HG03457 (cell line): ENCODE results near the gene VSIG8.

Experiments used
- ATAC-seq: cut with Tn5 transposase; IDR thresholded peaks from one replicate; pipeline ENCODE4 v1.9.1; 2021; ENCODE audit warnings: moderate number of reproducible peaks; ENCODE audit not compliant: unreplicated experiment

VSIG8 gene

DNA sequence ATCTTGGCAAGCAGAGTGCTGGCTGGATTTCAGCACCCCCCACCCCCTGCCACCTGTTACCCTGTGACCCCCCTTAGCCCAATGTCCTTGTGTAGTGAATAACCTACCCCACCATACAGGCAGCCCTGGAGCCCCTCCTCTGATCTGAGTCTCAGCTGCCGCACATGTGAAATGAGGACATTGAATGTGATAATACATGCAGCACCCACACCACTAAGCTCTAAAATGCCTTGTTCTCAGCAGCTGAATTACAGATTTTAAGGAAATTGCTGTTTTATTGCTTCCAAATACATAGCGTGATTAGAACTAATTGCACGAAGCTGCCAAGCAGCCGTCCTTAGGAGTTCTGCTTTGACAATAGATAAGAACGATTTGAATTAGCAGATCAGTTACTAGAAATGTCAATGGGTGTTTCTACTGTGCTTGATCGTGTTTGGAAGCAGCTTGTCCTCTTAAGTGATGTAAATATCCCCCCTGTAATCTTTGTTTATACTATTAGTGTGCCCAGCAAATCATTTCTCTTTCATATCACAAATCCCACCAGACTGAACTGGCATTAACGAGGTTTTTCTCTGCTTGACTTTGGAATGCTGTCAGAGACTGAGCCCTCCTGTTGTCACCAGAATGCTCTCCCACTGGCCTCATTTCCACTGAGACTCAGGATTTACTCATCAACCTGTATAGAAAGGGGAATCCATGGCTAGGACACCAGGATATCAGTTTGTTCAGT is 30.9 kb downstream of the VSIG8 start:
- ATAC-seq: no peak

DNA sequence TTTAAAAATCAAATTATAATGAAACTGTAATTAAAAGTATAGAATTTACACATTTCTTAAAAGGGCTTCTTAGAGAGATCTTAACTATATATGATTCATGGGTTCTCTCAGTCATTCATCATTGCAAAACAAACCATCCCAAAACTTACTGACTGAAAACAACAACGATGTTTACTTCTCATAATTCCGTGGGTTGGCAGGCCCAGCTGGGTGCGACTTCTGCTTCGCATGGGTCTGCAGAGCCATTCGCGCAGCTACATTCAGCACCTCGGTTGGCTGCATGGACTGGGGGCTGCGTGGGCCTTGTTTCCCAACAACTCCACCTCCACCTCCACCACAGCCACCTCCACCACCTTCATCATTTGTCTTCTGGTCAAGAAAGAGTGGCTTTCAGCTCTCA is 31.7 kb downstream of the VSIG8 start:
- no peak for ATAC-seq

DNA sequence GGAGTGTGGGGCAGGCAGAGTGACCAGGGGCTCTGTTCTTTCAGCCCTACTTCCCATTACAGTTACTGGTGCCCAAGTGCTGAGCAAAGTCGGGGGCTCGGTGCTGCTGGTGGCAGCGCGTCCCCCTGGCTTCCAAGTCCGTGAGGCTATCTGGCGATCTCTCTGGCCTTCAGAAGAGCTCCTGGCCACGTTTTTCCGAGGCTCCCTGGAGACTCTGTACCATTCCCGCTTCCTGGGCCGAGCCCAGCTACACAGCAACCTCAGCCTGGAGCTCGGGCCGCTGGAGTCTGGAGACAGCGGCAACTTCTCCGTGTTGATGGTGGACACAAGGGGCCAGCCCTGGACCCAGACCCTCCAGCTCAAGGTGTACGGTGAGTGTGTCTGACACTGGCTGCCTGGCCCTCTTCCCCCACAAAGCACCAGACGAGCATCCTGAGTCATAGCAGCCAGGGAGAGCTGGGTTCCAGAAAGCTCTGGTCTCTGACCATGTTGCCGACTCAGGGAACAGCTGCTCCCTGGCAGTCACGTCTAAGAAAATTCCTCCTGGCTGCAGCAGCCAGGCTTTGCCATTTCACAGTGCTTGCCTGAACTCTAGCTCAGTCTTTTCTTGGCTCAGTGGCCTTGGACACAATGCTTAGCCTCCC is 32.5 kb downstream of the VSIG8 start:
- no peak for ATAC-seq

DNA sequence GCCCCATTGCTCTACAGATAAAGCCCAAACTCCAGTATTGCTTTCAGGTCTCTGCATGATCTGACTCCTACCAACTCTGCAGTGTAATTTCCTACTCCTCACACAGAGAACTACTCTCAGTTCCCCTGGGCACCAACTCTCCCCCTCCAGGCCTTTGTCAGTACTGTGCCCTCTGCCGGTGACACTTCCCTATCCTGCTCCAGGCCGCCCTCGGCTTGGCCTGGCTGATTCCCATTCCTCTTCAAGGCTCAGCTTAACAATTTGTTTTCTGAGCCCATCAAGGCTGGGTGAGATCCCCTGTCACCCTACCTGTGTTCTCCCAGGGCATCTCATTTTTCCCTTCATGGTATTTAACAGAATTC is 33.2 kb downstream of the VSIG8 start:
- no peak for ATAC-seq

DNA sequence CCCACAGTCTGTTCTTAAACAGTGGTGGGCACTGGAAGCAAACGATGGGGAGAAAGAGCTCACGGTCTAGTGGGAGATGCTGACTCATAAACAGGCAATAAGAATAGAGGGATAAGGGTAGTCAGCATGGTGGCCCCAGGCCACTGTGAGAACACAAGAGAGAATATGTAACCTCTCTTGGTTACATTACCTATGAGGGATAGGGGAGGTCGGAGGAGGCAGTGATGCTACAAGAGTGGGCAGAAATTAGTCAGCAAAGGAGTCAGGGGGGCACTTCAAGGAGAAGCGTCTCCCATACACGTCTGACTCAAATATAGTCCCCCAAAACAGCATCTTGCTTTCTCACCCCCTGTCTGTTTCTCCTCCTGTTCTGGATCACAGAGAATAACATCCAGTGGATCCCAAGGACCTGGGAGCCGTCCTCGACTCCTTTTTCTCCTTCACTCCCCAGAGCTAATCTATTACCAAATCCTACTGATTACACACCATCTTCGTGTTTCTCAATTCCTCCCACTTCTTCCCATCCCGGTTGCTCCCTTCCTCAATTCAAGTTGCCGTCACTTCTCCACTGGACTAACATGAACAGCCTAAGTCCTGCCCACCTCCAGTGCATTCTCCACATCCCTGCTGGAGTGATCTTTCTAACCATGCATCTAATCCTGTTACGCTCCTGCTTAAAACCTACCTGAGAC is 33.7 kb downstream of the VSIG8 start:
- ATAC-seq: no peak

DNA sequence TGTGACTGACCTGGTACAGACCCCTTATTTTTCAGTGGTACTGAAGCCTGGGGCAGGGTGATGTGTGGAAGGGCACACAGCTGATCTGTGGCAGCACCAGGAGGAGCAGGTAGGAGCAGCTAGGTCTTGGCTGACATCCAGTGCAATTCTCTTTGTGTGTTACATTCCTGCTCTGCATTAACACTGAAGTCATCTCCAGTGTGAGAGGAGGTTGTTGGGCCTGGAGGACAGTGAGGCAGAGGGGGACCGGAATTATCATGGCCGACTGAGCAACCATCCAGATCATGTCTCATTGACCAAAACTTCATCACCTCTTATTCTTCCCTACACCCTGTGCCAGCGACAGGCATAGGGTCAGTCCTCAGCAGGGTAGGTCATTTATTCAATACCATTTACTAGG is 34.3 kb downstream of the VSIG8 start:
- ATAC-seq: no peak

DNA sequence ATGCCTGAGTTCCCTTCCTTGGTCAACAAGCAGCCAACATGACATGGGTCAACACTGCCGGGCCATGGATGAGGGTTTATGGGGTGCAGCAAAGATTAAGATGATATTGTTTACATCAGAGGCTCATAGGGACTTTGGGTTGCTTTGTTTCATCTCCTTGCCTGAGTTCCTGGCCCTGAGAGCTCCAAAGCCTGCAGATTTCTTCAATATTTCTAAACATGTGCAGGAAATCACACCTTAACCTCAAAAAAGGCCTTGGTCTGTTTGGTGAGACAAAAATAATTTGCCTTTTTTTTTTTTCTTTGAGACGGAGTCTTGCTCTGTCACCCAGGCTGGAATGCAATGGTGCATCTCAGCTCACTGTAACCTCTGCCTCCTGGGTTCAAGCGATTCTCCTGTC is 34.9 kb downstream of the VSIG8 start:
- ATAC-seq: no peak

DNA sequence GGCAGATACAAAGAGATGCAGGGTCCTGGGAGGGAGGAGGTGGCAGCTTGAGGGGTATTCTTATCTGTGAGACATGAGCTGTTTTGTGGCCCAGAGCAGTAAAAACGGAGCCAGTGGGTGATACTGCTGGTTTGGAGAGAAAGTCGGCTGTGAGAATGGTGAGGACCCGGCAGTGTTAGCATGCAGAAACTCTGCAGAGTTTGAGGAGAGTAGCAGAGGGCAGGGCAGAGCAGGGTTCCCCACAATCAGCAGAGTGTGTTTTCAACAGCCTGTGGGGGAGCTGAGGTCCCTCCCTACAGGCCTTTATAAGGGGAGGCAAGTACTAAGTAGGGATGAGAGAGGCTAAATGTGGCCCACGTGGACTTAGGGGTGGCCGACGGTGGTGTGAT is 35.4 kb downstream of the VSIG8 start:
- no peak for ATAC-seq

DNA sequence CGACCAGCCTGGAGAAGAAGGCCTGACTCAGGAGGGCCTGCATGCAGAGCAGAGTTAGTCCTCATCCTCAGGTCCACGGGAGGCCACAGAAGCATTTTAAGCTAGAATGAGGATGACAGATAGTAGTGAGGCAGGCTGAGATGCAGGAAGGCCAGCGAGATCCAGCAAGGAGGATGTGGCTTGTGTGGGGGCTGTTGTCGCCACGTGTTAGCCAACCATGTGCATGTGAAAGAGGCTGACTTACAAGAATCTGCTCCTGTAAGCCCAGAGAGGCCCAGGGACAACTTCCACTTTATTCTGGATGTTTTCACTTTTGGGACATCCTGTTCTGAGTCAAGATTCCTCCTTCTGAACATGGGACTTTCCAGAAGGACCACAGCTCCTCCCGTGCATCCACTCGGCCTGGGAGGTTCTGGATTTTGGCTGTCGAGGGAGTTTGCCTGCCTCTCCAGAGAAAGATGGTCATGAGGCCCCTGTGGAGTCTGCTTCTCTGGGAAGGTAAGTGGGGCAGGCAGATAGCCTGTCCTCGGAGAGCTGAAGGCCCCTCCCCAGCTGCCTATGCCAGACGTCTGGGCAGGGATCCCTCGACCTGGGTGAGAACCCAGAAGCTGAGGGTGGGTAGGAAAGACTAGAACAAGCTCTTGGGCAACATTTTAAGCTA is 35.9 kb downstream of the VSIG8 start, which contains the start of gene SLAMF8:
SLAMF8 (plus strand) TSS at position 433 of the 661 bp plus-strand sequence; CDS start at position 459, 26 bp downstream.
- peak; percentile 49 for ATAC-seq

DNA sequence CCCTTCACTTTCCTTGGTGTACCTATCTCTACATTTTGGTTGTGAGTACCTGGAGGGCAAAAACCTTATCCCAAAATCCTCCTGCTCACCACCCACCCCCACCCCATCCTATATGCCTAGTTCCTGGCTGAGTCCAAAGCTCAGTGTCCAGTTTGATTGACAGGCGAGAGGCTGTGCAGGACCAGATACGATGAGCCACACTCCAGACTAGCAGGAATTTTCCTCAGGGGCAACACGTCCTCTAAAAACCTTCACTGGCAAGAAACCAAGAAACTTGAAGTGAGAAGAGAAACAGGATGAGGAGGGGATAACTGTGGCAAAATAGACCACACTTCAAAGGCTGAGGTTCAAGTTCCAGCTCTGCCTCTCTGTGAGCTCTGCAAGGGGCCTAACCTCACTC is 36.9 kb downstream of the VSIG8 start:
- ATAC-seq: no peak

DNA sequence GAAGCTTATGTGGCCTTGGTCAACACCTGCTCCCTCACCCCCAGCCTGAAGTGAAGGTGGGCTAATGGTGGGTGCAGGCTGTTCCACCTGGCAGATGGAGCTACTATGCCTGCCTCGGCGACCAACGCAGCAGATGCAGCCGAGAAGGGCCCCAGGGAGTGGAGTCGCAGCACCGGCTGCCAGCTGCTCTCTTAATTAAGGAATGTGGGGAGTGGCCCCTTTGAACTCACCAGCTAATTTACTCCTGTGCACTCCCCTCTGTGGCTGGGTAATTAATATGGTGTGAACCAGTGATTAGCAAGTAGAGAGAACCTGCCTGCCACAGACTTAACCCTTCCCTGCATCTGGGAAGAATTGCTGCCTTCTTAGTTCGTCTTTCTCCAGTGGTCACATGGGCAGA is 39.1 kb downstream of the VSIG8 start:
- ATAC-seq: no peak

DNA sequence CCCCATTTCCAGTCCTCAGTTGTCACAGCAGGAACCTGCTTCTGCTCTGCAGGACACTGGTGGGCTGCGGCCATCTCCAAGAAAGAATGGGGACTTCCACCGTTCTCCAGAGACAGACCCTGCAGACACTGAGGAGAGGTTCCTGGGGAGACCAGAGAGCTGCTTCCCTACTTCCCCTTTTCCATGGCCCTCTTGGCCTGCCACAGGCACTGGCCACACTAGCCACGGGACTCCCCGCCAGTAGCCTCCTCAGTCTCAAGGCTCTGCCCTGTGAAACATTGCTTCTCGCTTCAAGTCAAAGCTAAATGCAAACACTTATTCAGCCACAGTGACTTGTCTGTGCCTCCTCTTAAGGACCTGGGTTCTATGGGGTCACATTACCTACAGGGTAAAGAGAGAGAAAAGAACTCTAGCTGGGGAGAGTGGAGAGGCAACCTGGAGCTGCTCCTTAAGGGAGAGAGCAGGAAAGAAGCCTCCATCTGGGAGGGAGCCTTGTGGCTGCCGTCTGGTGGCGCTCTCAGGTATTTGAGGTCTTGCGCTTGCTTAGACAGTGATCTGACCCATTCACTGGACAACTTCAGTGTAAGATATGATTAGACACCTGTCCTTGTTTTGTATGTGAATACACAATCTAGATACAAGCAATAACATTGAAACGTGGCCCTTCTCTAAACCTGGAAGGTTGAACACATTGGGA is 41.1 kb downstream of the VSIG8 start:
- no peak for ATAC-seq

DNA sequence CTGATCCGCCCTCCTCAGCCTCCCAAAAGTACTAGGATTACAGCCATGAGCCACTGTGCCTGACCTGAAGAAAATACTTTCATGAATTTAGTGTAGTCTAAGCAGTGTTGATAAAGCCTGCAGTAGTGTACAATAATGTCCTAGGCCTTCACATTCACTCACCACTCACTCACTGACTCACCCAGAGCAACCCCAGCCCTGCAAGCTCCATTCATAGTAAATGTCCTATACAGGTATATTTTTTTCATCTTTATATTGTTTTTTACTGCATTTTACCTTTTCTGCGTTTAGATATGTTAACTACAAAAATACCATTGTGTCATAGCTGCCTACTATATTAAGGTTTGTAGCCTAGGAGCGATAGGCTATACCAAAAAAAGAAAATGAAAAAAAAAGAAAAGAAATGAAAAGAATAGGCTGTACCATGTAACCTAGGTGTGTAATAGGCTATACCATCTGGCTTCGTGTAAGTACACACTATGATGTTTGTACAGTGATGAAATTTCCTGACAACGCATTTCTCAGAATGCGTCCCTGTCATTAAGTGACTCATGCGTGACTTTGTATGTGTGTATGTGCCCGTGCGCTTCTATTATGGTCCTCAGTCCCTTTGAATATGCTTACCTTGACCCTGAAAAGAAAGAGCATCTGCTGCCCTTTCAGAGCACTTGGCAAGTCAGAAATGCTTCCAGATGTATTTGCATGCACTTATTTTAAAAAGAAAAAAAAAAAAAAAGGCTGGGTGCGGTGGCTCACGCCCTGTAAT is 45.0 kb downstream of the VSIG8 start:
- ATAC-seq: no peak

DNA sequence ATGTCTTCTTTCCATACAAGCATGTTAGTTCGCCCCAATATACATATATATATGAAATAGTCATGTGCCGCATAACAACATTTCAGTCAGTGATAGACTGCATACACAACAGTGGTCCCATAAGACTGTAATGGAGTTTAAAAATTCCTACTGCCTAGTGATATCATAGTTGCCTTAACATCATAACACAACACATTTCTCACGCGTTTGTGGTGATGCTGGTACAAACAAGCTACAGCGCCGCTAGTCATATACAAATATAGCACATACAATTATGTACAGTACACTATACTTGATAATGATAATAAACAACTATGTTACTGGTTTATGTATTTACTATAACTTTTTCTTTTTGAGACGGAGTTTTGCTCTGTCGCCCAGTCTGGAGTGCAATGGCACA is 46.5 kb downstream of the VSIG8 start:
- ATAC-seq: no peak

DNA sequence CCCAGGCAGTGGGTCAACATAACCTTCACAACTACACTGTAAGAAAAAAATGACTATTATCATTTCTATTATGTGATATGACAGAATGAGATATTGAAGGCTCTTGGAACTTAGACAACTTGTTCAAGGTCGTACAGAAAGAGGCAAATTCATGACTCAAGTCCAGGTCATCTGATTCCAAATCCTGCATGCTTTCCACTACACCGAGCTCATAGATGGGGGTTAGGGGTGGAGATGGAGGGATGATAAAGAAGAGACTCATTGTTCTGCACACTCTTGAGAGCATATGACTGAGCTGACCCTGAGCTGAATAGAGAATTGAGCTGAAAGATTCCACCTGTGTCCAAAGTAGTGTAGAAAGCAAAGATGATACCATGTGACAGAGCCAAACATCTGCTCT is 57.5 kb downstream of the VSIG8 start:
- ATAC-seq: no peak
